ENCODE results near the gene EVA1A.

DNA sequence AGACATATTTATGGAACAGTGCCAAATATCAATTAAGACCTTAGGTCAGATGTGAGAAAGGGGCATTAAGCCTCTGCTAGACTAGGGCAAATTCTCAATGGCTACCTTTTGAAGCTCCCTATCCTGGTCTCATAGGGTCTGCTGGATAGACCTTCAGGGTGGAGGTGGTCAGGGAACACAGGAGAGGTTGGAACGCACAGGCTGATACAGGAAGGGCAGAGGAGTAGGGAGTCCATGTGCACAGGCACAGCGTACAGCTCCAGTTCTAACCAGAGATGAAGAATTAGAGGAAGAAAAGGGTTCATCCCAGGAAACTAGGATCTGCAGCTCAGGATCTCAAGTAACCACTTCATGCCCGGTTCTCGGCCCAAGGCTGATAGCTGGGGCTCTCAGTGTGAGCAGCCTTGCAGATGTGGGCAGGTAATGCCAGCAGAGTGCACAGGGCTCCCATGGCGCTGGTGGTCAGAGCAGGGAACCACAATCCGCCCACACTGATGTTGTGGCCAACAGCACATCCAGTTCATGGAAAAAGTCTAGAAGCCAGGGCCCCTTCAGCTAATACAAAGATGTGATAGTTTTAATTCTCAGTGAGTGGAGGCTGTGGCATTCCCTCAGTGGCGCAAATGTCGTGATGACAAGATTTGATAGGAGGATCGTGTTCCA lies 3.4 kb upstream of the EVA1A start:
- no peak for TF ChIP-seq CTCF (IDR thresholded peaks at IDR 0.05; ENCODE audit: low read depth, low read length, poor library complexity, severe bottlenecking)
- no peak for TF ChIP-seq EZH2phosphoT487 (IDR thresholded peaks at IDR 0.05; ENCODE audit: borderline replicate concordance, low read length)

All from DOHH2 (cell line).